Stomach (tissue), 9 donors: ENCODE results near the gene LIN37. TPM values are rescaled to one million over a fixed set of nuclear protein-coding genes. Genes with fewer than 3 reads are reported as not detected.
"Not testable (repeated sequence)": the region's sequence is repeated elsewhere in the genome, so short reads cannot be mapped to it uniquely, and the experiment has no call there.

ENCODE experiments used
- DNase-seq, 2 donors: peaks; one replicate each; pipeline versions ENCODE4 v3.0.0 to v3.0.0-alpha.2; 2013 to 2019
- H3K27ac ChIP-seq, 5 donors: fragments of 200-600 bp in 4 of 5; sonication (generic) in 4 of 5; one replicate each; pipeline ENCODE4 v1.5.1; 2013 to 2019; ENCODE audit warnings: mild to moderate bottlenecking in 1 of 5, moderate library complexity in 1 of 5
- H3K27me3 ChIP-seq, 3 donors: fragments of 200-600 bp; sonication (generic); one replicate each; pipeline ENCODE4 v1.5.1; 2017 to 2019; ENCODE audit warnings: mixed run types in 1 of 3
- H3K36me3 ChIP-seq, 4 donors: fragments of 200-600 bp; sonication (generic); 1 replicate in 3 of 4; 2 replicates in 1 of 4; pipeline ENCODE4 v1.5.1; 2016 to 2019
- H3K4me1 ChIP-seq, 4 donors: fragments of 200-600 bp; sonication (generic); one replicate each; pipeline ENCODE4 v1.5.1; 2016 to 2019
- H3K4me3 ChIP-seq, 4 donors: fragments of 200-600 bp; sonication (generic) in 3 of 4; one replicate each; pipeline ENCODE4 v1.5.1; 2016 to 2019; ENCODE audit warnings: mild to moderate bottlenecking in 1 of 4
- H3K9me3 ChIP-seq, 4 donors: fragments of 200-600 bp; sonication (generic); one replicate each; pipeline ENCODE4 v1.5.1; 2016 to 2019
- CTCF ChIP-seq, 7 experiments: fragments of 450-650 bp in 4 of 7; fragments of 200-600 bp in 3 of 7; sonication (generic) in 3 of 7; IDR thresholded peaks; one replicate each; pipeline ENCODE4 v1.5.1; 2016 to 2019; ENCODE audit warnings: antibody characterized with exemption in 7 of 7, control low read depth in 2 of 7, mild to moderate bottlenecking in 1 of 7
- EP300 ChIP-seq: sonication (generic); formaldehyde crosslinking; IDR thresholded peaks from one replicate; pipeline ENCODE4 v1.6.1; 2017; ENCODE audit warnings: antibody characterized with exemption
- POLR2A ChIP-seq, 4 donors: fragments of 450-650 bp; IDR thresholded peaks; one replicate each; pipeline ENCODE4 v1.6.1; 2016; ENCODE audit warnings: antibody characterized with exemption in 4 of 4, control low read depth in 2 of 4, mild to moderate bottlenecking in 1 of 4, moderate library complexity in 1 of 4
- POLR2AphosphoS5 ChIP-seq, 3 donors: sonication (generic); formaldehyde crosslinking; IDR thresholded peaks; one replicate each; pipeline ENCODE4 v1.6.1; 2016; ENCODE audit warnings: antibody characterized with exemption in 3 of 3
- WGBS, 5 donors: extraction: QIAGEN DNeasy Blood & Tissue Kit in 3 of 5; methylation state at CpG; one replicate each; pipeline versions ENCODE4 v1.1.5 to v1.1.7; 2013 to 2018; 5-methylcytosine and 5-hydroxymethylcytosine counted together
- intact Hi-C: fragments of 100-400 bp; cut with DNase I; formaldehyde crosslinking; loops from one replicate; pipeline ENCODE4 v1.15.1; 2023; ENCODE audit warnings: low total_unique reads
- polyA plus RNA-seq, 3 donors: library from polyadenylated mRNA; stranded (reverse); fragments of 200-250 nt; gene quantifications; one replicate each; pipeline ENCODE4 v1.2.3, GENCODE V29; 2013
- total RNA-seq, 5 donors: library from RNA; depleted of rRNA; stranded (reverse); fragments of >200 nt; gene quantifications; one replicate each; pipeline versions ENCODE4 v1.1.0 to v1.2.3, GENCODE V29; 2014 to 2016
- donor health status: healthy with polysubstance abuse.
- donor health status: Bipolar disorder and iron deficiency.
- donor health status: healthy.

LIN37 gene
- total and polyA plus RNA-seq, 8 donors, result 2.3 to 44.9 (median 20.9) TPM

GRCh38 chr19:35721374-35721773 lies 27.0 kb upstream of the LIN37 start:
- H3K36me3 ChIP-seq, result peaks cover 59 to 70% (median 69%) of the 10 kb centered on the region in 4 donors
- peaks cover 15 to 41% (median 32%) of the 10 kb centered on the region in 4 donors for H3K4me1 ChIP-seq
- no peak for TF ChIP-seq POLR2AphosphoS5 (IDR thresholded peaks at IDR 0.05)
- no peak for TF ChIP-seq CTCF (IDR thresholded peaks at IDR 0.05)
- no peak for TF ChIP-seq EP300
- no peak for TF ChIP-seq POLR2A (IDR thresholded peaks at IDR 0.05)
- intact Hi-C loops, result no loop called here
- H3K27ac ChIP-seq, result no peak overlapping the region
- DNase-seq, result no peak
- 90 to 94% (median 93%) methylated on average over 11 to 16 of the region's 16 CpGs for WGBS, 5 donors
- H3K4me3 ChIP-seq, result no peak overlapping the region
- H3K27me3 ChIP-seq, result no peaks in the 10 kb centered on the region
- H3K9me3 ChIP-seq, result no peaks in the 10 kb centered on the region

GRCh38 chr19:35722461-35722860 lies 25.9 kb upstream of the LIN37 start:
- H3K36me3 ChIP-seq, result peaks cover 70 to 81% (median 80%) of the 10 kb centered on the region in 4 donors
- 92 to 97% (median 96%) methylated on average over 10 to 14 of the region's 14 CpGs for WGBS, 5 donors
- TF ChIP-seq EP300 (no peak), POLR2A (IDR thresholded peaks at IDR 0.05) (no peak)
- intact Hi-C loops, result no loop called here
- no peak for DNase-seq
- no peaks in the 10 kb centered on the region for H3K9me3 ChIP-seq
- peaks cover 12 to 40% (median 27%) of the 10 kb centered on the region in 4 donors for H3K4me1 ChIP-seq
- no peaks in the 10 kb centered on the region for H3K27me3 ChIP-seq
- no peak overlapping the region for H3K4me3 ChIP-seq
- H3K27ac ChIP-seq, result no peak overlapping the region

- WGBS, 5 donors, result 87 to 94% (median 93%) methylated on average over 15 to 16 of the region's 16 CpGs
- Histone ChIP-seq H3K36me3 (peaks cover 74 to 85% (median 84%) of the 10 kb centered on the region in 4 donors), H3K4me3 (no peak overlapping the region), H3K9me3 (no peaks in the 10 kb centered on the region), H3K4me1 (peaks cover 12 to 40% (median 27%) of the 10 kb centered on the region in 4 donors), H3K27me3 (no peaks in the 10 kb centered on the region), H3K27ac (no peak overlapping the region)
- intact Hi-C loops, result no loop called here
- DNase-seq, result no peak
- TF ChIP-seq EP300 (no peak), POLR2A (IDR thresholded peaks at IDR 0.05) (no peak), CTCF (IDR thresholded peaks at IDR 0.05) (no peak), POLR2AphosphoS5 (IDR thresholded peaks at IDR 0.05) (no peak)
Measured at GRCh38 chr19:35722897-35723296, 25.5 kb upstream of the LIN37 start.

GRCh38 chr19:35723671-35724070 lies 24.7 kb upstream of the LIN37 start:
- H3K27ac ChIP-seq, result no peak overlapping the region
- 91 to 97% (median 95%) methylated on average over 24 of the region's 24 CpGs for WGBS, 5 donors
- H3K4me1 ChIP-seq, result peaks cover 12 to 38% (median 24%) of the 10 kb centered on the region in 4 donors
- H3K9me3 ChIP-seq, result no peaks in the 10 kb centered on the region
- TF ChIP-seq POLR2AphosphoS5 (IDR thresholded peaks at IDR 0.05), result no peak
- TF ChIP-seq CTCF (IDR thresholded peaks at IDR 0.05), result no peak
- TF ChIP-seq POLR2A (IDR thresholded peaks at IDR 0.05), result no peak
- TF ChIP-seq EP300, result no peak
- no peak for DNase-seq
- intact Hi-C loops, result no loop called here
- H3K36me3 ChIP-seq, result peaks cover 82 to 93% (median 92%) of the 10 kb centered on the region in 4 donors
- no peak overlapping the region for H3K4me3 ChIP-seq
- H3K27me3 ChIP-seq, result no peaks in the 10 kb centered on the region

- peaks cover 86 to 97% (median 96%) of the 10 kb centered on the region in 4 donors for H3K36me3 ChIP-seq
- H3K27ac ChIP-seq, intact Hi-C loops, DNase-seq, H3K9me3 ChIP-seq, H3K4me3 ChIP-seq, H3K27me3 ChIP-seq: not testable (repeated sequence)
- 94 to 98% (median 97%) methylated on average over 7 of the region's 7 CpGs for WGBS, 5 donors
- H3K4me1 ChIP-seq, result peaks cover 7 to 33% (median 20%) of the 10 kb centered on the region in 4 donors
Measured at GRCh38 chr19:35724132-35724531, 24.2 kb upstream of the LIN37 start.
